ENCODE data around the gene TAB3.

Gene TAB3, protein sequence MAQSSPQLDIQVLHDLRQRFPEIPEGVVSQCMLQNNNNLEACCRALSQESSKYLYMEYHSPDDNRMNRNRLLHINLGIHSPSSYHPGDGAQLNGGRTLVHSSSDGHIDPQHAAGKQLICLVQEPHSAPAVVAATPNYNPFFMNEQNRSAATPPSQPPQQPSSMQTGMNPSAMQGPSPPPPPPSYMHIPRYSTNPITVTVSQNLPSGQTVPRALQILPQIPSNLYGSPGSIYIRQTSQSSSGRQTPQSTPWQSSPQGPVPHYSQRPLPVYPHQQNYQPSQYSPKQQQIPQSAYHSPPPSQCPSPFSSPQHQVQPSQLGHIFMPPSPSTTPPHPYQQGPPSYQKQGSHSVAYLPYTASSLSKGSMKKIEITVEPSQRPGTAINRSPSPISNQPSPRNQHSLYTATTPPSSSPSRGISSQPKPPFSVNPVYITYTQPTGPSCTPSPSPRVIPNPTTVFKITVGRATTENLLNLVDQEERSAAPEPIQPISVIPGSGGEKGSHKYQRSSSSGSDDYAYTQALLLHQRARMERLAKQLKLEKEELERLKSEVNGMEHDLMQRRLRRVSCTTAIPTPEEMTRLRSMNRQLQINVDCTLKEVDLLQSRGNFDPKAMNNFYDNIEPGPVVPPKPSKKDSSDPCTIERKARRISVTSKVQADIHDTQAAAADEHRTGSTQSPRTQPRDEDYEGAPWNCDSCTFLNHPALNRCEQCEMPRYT

DNA sequence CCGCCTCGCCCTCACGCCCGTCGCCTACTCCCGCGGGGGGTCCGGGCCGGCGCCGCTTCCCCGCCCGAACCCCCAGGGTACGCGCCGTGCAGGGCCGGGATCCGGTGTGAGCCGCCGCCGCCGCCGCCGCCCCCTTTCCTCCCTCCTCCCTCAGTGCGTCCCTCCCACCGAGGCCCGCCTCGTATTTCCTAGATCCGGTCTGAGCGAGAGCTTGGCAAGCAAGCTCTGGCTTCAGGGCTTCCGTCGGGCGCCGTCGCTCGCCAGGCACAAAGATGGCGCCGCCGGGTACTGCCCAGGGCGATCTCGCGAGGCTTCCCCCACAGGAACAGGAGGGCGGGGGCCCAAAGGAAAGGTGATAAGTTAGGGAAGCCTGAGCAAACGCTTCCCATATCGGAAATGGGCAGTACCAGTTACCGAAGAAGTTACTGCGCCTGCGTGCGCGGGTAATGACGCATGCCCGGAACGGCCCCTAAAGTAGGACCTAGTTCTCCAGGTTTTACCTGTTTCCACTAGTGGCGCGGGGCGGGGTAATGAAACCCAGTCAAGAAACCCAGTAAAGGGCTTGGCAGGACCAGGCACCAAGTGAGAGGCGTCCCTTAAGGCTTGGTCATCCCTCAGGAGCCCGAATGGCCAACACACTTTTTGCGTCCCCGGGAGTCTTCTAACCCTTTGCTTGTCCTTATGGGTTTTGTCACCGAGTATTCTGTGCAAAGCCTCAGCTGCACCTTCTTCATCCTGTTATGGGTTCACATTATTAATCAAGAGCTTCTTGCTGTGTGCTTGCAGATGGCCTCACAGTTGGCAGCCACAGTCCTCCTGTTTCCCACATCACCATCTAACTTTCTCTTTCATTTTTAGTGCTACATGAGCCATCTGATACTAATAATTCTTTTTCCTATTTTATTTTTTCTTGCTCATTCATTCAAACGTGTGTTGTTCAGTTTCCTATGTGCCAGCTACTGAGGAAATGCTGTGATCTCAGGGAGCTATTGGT, at the start of gene TAB3:
TSS of gene TAB3 (minus strand) at position 108 of the 994 bp plus-strand sequence. CDS start 29,666 bp downstream, outside the sequence.
- TF ChIP-seq GATA3 (IDR thresholded peaks at IDR 0.05; ENCODE audit: low read depth, low read length) (no peak), GATA2 (IDR thresholded peaks at IDR 0.05; ENCODE audit: low read depth, low read length) (no peak; the same call in 1 of the 2 replicates)

DNA sequence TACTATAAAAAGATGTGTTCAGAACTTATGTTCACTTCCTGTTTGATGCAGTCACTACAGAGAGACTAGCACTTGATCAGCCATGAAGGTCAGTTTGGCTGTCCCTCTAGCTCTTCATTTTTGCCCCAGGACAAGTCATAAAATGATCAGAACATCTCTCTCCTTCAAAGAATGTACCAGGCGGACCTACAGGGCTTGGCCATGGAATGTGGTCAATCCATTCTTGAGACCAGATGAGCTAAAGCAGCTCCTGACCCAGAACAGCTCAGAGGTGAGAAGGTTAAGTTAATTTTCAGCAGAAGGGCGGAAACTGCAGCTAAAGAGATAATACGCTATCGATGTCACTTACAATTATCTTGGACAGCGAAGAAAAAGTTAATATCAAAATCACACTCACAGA, 49.2 kb upstream of the TAB3 start:
- no peak for TF ChIP-seq GATA2 (IDR thresholded peaks at IDR 0.05; ENCODE audit: low read depth, low read length)
- no peak for TF ChIP-seq GATA3 (IDR thresholded peaks at IDR 0.05; ENCODE audit: low read depth, low read length)

DNA sequence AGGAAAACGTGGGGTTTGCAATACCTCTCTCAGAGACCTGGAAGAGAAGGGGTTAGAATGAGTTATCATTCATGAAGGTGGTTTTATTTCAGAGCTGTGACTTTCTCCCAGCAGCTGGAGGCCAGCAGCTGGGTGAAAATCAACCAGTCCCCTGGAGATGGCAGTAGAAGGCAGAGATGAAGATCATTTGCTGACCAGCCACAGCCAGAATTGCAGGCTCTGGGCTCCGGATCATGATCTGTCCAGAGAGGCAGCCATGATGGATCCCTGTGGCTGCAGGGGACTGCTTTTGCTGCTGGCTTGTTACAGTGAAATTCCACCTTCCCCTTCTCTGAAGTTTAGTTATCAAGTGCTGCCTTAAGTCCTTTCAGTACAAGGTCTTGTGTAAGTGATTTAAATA, 46.9 kb upstream of the TAB3 start:
- no peak for TF ChIP-seq GATA2 (IDR thresholded peaks at IDR 0.05; ENCODE audit: low read depth, low read length)
- no peak for TF ChIP-seq GATA3 (IDR thresholded peaks at IDR 0.05; ENCODE audit: low read depth, low read length)

GRCh38 chrX:30931920-30932319, 42.9 kb upstream of the TAB3 start:
- TF ChIP-seq GATA3 (IDR thresholded peaks at IDR 0.05; ENCODE audit: low read depth, low read length) (no peak), GATA2 (IDR thresholded peaks at IDR 0.05; ENCODE audit: low read depth, low read length) (no peak)

DNA sequence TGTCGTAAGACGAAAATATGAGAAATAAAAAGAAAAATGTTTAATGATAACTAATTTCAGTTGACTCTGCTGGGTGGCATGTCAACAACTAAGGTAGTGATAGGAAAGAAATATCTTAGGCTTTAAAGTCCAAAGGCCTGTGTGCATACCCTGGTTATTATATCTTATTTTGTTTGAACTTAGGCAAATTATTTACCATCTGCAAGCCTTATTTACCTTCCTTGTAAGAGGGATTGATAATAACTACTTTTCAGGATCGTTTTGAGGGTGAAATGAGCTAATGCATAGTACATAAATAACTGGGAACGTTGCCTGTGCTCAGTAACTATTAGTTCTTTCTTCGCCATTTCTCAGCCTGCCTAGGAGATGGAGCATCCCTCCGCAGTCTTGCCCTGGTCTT, 41.6 kb upstream of the TAB3 start:
- TF ChIP-seq GATA3 (IDR thresholded peaks at IDR 0.05; ENCODE audit: low read depth, low read length) (no peak), GATA2 (IDR thresholded peaks at IDR 0.05; ENCODE audit: low read depth, low read length) (no peak)

GRCh38 chrX:30930143-30930542, 41.1 kb upstream of the TAB3 start:
- TF ChIP-seq GATA3 (IDR thresholded peaks at IDR 0.05; ENCODE audit: low read depth, low read length): no peak
- TF ChIP-seq GATA2 (IDR thresholded peaks at IDR 0.05; ENCODE audit: low read depth, low read length): no peak

DNA sequence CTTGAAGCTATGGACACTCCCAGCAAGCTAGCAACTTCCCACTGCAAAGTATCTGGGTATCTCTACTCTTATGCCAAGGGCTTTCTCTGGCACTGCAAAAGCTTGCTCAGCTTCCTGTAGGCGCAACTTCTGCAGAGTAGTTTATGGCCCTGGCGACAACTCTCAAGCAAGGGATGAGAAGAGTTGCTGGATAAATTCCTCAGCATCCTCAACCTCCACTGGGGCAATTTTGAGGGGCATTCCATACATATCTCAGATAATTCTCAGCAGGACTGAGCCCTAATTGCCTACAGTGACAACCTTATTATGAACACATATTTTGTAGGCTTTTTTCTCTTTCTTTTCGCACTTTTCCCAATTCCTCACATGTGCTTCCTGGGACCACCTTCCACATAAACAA, 31.2 kb upstream of the TAB3 start:
- TF ChIP-seq GATA2 (IDR thresholded peaks at IDR 0.05; ENCODE audit: low read depth, low read length) (no peak), GATA3 (IDR thresholded peaks at IDR 0.05; ENCODE audit: low read depth, low read length) (no peak)

DNA sequence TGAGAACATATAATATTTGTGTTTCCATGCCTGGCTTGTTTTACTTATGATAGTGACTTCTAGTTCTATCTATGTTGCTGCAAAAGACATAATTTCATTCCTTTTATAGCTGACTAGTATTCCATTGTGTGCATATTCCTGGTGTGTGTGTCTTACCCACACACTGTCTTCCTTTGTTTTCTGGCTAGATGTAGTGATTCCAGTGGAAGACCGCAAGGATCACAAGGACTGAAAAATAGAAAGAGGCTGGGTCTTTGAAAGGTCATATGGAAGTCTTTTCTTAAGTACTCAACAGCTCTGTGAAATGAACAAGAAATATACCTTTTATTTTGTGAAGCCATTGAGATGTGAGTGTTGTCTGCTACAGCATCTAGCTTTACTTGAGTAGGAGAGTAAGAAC, 29.4 kb upstream of the TAB3 start:
- TF ChIP-seq GATA3 (IDR thresholded peaks at IDR 0.05; ENCODE audit: low read depth, low read length) (no peak), GATA2 (IDR thresholded peaks at IDR 0.05; ENCODE audit: low read depth, low read length) (no peak)

GRCh38 chrX:30913492-30913891, 24.4 kb upstream of the TAB3 start:
- TF ChIP-seq GATA3 (IDR thresholded peaks at IDR 0.05; ENCODE audit: low read depth, low read length) (no peak), GATA2 (IDR thresholded peaks at IDR 0.05; ENCODE audit: low read depth, low read length) (no peak)

GRCh38 chrX:30910124-30910860, 21.2 kb upstream of the TAB3 start:
- TF ChIP-seq GATA2 (IDR thresholded peaks at IDR 0.05; ENCODE audit: low read depth, low read length) (no peak), GATA3 (IDR thresholded peaks at IDR 0.05; ENCODE audit: low read depth, low read length) (no peak)

DNA sequence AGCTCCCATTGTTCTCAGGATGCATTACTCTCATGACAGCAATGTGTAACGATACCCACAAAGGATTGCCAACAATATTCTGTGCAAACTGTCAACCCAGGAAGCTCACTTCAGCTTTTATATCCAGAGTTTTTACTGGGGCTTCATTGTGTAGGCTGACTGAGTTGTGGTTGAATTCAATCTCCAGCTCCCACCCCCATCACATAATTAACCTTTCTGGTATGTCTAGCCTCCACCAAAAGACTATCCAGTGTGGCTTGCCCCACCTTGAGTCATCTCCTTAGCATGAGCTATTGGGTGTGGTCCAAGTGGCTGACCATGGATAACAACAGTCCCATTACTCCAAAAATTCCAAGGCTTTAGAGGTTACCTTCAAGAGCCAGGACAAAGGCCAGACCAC, 17.7 kb upstream of the TAB3 start:
- TF ChIP-seq GATA2 (IDR thresholded peaks at IDR 0.05; ENCODE audit: low read depth, low read length): no peak
- no peak for TF ChIP-seq GATA3 (IDR thresholded peaks at IDR 0.05; ENCODE audit: low read depth, low read length)

DNA sequence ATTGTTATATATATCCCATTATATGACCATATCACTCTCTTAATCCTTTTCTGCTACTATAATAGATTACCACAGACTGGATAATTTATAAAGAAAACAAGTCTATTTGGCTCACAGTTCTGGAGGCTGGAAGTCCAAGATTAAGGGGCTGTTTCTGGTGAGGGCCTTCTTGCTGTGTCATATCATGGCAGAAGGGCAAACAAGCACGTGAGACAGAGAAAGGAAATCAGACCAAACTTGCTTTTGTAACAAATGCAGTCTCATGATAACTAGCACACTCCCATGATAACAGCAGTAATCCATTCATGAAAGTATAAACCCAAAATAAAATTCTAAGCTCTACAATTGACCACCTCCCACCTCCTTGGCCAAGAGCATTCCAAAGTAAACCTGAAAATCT, 16.3 kb upstream of the TAB3 start:
- TF ChIP-seq GATA3 (IDR thresholded peaks at IDR 0.05; ENCODE audit: low read depth, low read length) (no peak), GATA2 (IDR thresholded peaks at IDR 0.05; ENCODE audit: low read depth, low read length) (no peak)

DNA sequence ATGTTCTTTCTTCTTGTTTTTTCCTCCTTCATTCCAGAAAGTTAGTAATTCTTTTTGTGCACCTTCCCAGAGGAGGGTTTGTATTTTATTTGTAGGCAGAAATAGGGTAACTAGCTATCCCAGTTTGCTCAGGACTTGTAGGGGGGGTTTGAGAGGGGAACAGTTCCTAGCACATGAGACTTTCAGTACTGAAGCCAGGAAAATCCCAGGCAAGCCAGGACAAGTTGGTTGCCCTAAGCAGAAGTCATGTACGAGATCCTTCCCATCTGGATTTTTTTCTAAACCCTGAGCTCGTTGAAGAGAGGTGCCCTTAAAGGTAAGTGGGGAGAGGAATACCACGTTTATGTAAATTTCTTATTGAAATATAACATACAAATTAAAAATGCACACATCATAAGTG, 15.6 kb upstream of the TAB3 start:
- TF ChIP-seq GATA2 (IDR thresholded peaks at IDR 0.05; ENCODE audit: low read depth, low read length) (no peak), GATA3 (IDR thresholded peaks at IDR 0.05; ENCODE audit: low read depth, low read length) (no peak)
